ENCODE measurements around the gene LLGL2. TPM values are rescaled to one million over a fixed set of nuclear protein-coding genes. Genes with fewer than 3 reads are reported as not detected.
"Not testable (repeated sequence)": the region's sequence is repeated elsewhere in the genome, so short reads cannot be mapped to it uniquely, and the experiment has no call there.

The LLGL2 gene
- total RNA-seq, 1 donor from 2014 or later, result 0.82 TPM

DNA sequence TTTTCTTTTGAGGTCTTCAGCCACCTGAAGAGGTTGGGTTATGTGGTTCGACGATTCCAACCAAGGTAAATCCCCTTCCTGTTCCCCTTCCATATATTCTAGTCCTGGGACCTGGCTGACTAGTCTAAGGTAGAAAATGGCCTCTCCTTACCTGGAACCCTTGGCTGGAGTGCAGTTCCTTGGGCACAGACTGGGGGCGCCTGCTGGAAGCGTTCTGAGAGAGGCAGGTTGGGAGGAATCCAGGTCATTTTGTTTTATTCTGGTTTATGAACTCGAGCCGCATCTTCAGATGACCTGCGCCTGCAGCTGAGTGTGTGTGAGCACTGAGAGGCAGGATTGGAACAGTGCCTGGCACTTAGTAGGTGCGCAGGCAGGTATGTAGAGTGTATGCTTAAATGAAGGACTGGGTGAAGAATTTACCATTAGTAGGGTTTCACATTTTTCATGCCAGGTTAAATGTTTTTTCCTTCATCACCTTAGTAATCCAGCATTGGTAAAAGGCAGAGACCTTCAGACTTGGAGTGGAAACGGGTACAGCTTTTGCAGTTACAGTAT, 6.4 kb upstream of the LLGL2 start:
- no peak for DNase-seq (ENCODE audit: low spot score in 2 of 2)

DNA sequence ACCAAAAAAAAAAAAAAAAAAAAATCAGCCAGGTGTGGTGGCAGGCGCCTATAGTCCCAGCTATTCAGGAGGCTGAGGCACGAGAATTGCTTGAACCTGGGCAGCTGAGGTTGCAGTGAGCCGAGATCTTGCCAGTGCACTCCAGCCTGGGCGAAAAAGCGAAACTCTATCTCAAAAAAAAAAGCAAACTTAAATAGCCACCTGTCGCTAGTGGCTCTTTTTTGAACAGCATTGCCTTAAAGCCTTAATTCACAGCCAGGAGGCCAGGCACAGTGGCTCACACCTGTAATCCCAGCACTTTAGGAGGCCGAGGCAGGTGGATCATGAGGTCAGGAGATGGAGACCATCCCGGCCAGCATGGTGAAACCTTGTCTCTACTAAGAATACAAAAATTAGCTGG, 5.1 kb upstream of the LLGL2 start:
- DNase-seq (ENCODE audit: low spot score in 2 of 2); FAIRE-seq: not testable (repeated sequence)

More for the DNA sequence above, 6.4 kb upstream of the LLGL2 start:
- FAIRE-seq, result no peak

DNA sequence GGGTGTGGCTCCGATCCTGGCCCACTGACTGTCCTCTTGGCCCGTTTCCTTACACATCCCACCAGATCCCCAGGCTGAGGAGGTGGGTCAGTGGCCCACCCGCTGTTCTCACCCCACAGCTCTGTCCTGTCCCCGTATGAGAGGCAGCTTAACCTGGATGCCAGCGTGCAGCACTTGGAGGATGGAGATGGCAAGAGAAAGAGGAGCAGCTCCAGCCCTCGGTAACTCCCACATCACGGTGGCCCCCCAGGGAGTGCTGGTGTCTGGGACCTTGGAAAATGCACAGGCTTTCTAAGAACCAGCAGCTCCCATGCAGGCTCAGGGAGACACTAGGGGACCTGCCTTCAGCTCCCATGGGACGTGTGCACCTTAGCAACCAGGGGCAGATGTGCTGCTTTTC, 4.2 kb upstream of the LLGL2 start:
- FAIRE-seq (no peak), DNase-seq (ENCODE audit: low spot score in 2 of 2) (no peak)

DNA sequence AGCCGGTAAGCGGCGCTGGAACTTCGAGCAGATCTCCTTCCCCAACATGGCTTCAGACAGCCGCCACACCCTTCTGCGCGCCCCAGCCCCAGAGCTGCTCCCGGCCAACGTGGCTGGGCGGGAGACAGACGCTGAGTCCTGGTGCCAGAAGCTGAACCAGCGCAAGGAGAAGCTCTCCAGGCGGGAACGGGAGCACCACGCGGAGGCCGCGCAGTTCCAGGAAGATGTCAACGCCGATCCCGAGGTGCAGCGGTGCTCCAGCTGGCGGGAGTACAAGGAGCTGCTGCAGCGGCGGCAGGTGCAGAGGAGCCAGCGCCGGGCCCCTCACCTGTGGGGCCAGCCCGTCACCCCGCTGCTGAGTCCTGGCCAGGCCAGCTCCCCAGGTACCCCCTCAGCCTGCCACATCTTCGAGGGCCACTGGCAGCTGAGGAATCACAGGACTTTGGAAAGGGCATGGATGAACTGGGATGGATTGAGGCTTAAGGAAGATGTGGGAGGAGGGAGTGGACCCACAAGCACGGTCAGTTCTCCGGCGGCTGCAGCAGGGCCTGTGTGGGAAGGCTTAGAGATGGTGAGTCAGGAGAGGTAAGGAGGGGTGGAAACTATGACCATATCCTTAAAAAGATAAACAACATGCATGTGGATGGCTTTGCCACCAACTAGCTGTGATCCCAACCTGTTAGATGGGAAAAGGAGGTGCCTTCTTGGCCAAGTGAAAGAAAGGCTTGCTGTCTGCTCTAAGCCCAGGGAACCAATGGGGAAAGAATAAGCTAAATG, 3.4 kb upstream of the LLGL2 start:
- no peak for FAIRE-seq
- no peak for DNase-seq (ENCODE audit: low spot score in 2 of 2)

DNA sequence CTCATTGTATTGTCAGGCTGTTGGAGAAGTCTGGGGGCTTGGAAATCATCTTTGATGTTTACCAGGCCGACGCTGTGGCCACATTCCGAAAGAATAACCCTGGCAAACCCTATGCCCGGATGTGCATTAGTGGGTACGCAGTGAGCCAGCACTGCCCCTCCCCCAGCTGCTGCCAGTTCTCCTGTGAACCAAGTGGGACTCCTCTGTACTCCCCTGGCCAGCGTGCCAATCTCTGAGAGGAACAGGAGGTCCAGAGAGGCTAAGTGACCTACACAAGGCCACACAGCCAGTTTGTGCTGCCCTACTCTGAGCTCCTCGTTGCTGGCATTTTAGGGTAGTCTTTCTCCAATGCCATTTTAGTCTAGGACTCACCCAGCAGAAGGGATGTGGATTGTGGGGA, 1.9 kb upstream of the LLGL2 start:
- FAIRE-seq, result no peak
- no peak for DNase-seq (ENCODE audit: low spot score in 2 of 2)

DNA sequence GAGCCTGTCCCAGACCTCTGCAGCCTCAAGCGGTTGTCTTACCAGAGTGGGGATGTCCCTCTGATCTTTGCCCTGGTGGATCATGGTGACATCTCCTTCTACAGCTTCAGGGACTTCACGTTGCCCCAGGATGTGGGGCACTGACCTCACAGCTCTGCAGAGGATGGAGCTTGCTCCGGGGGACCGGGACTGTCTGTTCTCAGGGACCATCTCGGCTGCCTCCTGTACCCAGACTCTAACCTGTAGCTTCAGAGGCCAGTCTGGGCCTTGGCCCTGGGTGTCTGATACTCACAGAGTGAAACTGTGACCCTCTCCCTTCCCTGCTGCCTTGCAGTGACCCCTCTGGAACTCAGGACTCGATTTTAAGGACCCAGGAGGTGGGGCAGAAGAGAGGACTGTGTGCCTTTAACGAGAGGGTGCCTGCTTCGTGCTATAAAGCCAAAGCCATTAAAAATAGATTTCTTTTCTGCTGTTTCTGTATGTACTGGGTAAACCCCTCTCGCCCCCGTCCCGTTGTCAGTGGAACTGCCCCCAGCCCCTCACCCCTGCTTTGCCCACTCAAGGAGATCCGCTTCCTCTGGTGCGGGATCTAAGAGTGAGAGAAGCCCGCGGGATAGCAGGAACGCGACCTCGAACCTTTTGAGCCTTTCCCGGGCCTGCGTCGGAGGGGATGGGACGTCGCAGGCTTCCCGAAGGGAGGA, 1.1 kb upstream of the LLGL2 start:
- DNase-seq (ENCODE audit: low spot score in 2 of 2), result no peak
- FAIRE-seq, result no peak

DNA sequence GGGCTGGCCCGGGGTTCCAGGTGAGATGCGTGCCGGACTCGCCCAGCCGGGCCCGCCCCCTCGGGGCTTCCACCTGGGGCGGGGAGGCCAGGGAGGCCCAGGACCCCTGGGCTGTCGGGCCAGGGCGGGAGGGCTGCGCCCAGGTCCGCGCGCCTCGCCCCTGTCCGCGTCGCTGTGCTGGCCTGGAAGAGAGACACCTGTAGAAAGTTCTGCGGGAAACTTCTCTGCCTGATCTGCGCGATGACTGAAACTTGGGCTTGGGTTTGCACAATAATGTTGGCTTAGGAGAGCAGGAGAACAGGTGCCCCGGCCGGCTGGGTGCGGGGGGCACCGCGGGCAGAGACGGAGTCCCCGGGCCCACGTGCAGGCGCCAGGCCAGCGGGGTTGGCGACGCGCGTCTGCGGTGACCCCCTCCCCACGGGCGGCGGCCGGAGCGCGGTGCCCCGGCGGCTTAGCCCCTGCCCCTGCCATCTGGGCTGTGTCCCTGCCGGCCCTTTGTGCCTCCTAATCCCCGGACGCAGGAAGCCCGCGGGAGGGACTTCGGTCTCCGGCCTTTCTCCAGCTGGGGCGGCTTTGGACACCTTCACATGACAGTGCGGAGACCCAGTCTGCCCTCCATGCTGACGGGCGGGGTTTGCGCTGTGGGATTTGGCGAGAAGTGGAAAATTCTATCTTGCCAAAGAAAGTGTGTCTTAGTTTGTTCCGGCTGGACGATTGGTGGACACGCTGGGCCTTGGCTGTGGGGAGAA, 483 bp downstream of the LLGL2 start:
- no peak for FAIRE-seq
- DNase-seq (ENCODE audit: low spot score in 2 of 2), result no peak

DNA sequence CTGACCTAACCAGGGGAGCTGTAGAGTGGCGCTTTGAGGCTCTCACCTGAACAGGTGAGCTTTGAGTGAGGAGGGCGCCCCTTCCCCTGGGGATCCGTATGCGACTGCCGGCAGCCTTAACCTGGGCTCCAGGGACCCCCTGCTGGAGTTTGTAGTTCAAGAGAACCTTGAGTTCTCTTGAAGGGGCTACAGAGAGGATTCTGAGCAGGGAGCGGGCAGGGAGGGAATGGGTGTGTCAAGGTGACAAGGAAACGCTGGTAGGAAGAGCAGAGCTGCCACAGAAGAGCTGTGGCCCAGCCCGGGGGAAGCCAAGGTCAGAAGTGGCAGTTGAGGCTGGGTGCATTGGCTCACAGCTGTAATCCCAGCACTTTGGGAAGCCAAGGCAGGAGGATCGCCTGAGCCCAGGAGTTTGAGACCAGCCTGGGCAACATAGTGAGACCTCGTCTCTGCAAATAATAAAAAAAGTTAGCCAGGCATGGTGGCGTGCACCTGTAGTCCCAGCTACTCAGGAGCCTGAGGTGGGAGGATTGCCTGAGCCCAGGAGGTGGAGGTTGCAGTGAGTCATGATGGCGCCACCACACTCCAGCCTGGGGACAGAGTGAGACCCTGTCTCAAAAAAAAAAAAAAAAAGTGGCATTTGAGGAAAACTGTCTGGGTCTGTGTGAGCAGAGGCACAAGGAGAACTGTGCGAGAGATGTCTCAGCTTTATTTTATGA, 1.2 kb downstream of the LLGL2 start:
- DNase-seq (ENCODE audit: low spot score in 2 of 2) (no peak), FAIRE-seq (no peak)

DNA sequence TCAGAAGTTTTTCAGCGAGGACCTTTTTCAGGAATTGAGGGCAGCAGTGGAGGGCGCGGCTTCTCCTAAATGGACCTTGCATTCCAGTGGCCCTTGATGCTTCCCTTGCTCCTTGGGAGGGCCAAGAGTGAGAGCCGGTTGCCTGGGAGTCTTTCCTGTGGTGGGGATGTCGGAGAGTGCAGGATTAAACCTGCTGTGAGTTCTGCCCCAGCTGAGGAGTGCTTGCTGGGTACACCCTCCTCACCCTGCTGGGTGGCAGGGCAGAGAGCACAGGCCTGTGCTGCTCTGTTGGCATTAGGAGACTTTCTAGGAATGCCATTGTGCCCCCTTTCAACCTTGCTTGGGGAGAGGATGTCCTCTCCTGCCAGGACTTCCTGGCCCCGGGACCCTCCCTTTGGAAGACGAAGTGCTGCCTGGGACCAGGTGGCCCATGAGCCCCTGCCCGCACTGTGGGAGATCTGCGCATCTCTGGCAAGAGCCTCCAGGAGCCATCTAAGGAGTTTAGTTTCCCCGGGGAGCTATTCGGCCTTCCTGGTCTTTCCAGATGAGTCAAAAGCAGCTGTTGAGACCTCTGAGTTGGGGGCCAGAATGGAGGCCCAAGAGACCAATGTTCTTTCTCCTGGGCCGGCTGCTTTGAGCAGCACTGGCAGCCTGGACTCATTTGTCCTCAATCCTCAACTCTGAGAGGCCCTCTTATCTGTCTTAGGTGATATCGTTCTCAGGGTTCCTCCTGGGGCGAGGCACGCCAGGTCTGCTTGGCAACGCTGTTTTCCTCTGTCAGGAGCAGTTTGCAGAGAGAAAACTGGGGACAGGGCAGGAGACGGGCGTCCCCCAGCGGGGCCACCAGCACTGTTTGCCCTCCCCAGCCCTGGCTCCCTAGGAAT, 5.6 kb downstream of the LLGL2 start:
- DNase-seq (ENCODE audit: low spot score in 2 of 2) (no peak), FAIRE-seq (no peak)

DNA sequence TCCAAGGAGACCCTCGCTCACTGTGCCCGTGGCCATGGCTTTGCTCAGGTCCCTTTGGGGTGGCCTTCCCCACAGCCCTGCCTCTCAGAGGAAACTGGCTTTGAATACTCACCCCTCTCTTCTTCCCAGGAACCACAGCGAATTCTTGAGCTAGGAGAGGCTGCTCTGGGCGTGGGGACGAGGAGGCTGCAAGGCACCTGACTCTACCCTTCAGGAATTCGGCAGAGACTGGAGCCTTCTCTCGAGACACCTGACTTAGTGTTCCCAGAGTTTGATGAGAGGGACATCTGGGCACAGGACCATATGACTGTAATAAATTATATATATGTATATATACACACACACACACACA, 6.2 kb downstream of the LLGL2 start:
- FAIRE-seq, result no peak
- no peak for DNase-seq (ENCODE audit: low spot score in 2 of 2)

DNA sequence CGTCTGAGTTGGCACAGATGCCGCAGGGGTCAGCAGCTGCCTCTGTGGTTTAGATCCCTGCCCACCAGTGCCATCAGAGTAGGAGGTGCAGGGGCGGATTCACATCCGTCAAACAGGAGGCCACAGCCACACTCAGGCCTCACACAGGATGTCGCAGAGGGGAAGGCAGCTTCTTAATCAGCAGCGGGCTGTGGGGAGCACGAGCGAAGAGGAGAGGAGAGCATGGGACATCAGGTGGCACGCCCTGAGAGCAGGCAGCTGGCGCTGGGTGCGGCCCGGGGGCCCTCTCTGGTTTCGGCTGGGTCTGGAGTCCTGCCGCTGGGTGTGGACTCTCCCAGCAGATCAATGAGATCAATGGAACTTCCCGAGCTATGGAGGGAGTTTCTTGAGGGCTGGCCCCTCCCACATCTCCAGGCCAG, 9.6 kb downstream of the LLGL2 start:
- DNase-seq (ENCODE audit: low spot score in 2 of 2), result no peak
- FAIRE-seq, result no peak

DNA sequence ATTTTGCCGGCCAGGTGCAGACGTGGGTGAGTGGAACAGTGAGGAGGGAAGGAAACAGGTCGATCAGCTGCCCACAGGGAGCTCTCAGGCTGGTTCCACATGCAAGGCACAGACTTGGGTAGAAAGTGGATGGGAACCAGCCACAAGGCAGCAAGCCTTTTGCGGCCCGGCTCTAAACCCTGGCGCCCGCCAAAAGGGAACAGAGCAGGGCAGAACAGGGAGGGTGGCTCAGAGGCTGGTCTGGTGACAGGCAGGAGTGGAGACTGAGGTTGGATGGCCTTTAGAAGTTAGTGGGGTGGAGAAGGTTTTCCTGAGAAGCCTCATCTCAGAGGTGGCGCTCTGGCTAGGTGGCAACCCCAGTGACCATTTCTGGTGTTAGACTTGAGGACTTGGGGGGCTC, 10.4 kb downstream of the LLGL2 start:
- no peak for FAIRE-seq
- no peak for DNase-seq (ENCODE audit: low spot score in 2 of 2)

DNA sequence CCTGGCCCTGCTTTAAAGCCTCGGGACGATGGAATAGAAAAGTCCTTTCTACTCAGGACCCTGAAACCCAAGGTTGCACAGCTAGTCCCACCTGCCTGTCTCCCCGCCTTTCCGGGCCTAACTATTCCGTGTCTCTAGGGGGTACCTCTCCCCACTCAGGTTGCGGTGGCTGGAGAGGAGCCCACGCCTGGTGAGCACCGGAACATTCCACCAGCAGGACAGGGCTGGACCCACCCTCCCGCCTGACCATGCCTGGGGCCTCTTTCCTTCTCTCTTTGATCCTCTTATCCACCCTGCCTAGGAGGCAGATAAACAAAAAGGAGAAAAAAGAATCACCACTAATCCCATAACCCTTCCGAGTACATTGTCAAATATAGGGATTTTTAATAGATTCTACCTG, 10.9 kb downstream of the LLGL2 start:
- DNase-seq (ENCODE audit: low spot score in 2 of 2) (no peak), FAIRE-seq (no peak)

DNA sequence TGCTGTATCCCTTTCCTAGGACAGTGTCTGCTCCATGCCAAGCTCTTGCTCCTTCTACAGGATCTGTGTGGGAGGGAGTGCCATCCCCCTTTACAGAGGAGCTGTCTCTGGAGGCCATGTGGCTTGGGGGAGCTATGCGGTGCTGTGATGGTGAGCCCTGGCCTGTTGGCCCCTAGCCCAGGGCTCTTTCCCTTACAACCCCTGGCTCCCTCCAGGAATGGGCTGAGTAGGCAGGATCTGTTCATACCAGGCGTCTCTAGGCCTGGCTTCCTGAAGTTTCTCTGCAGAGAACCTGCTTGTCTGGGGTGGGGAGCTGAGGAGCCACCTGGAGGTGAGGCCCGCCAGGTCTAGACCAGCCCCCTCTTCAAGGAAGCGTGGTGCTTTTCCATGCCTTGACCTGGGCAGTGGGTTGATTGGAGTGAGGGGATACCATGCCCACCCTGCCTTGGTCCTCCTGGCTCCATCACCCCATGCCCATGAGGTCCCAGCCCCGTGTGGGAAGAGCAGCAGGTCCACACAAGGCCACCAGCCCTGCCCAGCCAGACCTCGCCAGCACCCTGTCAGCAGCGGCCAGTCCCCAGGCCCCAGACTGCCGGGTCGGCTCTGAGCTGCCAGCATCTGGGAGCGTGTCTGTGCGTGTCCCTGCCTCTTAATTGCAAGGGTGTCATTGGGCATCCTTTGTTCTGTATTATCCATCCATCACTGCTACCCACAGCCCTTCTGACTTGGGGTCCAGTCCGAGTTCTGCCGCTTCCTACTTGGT, 14.7 kb downstream of the LLGL2 start:
- no peak for DNase-seq (ENCODE audit: low spot score in 2 of 2)
- no peak for FAIRE-seq

DNA sequence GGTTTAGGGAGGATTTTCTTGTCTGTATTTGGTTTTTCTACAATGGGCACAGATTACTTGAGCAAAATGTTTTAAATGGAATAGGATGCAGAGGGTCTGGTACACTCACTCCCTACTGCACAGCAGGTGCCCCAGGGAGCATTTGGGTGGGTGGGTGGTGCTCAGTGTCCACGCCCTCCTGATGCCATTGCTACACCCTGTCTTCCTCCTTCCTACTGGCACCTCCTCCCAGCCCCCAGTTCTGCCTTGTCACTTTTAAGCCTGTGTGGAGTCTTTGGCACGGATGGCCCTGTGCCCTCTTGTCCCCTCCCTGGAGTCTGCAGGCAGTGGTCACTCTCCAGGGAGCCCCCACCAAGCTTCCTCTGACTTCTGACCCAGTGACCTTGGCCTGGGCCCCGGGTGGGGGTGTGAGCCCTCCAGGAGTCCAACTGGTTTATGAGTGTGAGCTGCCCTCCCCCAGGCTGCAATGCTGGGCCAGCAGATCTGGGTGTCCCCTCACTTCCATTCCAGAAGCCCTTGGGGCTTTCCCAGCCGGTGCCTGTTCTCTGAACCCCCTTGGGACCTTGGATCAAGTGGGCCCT, 15.5 kb downstream of the LLGL2 start:
- no peak for FAIRE-seq
- no peak for DNase-seq (ENCODE audit: low spot score in 2 of 2)

DNA sequence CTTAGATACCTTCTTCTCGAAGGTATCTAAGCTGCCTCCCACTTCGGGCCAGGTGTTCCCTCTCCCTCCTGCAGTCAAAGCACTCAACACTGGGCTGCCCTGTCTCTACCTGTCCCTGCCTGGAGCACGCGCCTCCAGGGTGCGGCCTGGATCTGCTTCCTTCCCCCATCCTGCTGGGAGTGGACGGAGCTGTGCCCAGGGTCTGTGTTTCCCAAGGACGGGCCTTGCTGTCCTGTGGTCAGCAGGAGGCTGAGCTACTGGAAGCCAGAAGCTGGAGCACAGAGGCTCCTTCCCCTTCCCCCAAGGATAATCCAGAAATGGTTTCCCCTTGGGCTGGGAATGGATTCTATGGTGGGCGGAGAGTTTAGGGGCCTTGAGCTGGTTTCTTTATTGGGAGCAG, 16.7 kb downstream of the LLGL2 start:
- DNase-seq (ENCODE audit: low spot score in 2 of 2) (no peak), FAIRE-seq (no peak)

DNA sequence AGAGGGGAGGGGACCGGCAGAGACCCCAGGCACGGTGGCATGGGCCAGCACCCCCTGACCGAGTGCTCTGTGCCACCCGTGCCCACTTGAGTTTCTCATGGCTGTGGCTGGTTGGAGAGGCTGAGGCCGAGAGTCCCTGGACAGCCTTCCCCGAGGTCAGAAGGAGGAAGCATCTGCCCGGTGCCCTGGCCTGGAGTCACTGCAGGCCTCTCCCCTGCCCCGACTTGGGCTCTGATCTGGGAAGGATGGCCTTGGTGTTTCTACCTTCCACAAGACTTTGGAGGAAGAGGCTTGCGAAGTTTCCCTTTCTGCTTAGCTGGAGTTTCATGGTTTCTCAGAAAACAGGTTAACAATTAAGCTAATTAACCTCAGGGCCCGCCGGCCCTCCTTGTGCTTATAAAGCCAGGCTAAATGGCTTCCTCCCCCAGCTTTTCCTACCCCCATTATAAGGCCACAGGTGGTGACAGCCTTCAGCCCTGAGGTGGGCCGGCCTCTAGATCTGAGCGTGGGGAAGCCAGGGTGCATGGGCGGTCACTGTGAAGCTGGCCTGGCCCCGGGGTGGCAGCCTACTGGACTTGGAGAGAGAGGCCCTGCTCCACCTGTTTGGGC, 17.3 kb downstream of the LLGL2 start:
- DNase-seq (ENCODE audit: low spot score in 2 of 2) (no peak), FAIRE-seq (no peak)

DNA sequence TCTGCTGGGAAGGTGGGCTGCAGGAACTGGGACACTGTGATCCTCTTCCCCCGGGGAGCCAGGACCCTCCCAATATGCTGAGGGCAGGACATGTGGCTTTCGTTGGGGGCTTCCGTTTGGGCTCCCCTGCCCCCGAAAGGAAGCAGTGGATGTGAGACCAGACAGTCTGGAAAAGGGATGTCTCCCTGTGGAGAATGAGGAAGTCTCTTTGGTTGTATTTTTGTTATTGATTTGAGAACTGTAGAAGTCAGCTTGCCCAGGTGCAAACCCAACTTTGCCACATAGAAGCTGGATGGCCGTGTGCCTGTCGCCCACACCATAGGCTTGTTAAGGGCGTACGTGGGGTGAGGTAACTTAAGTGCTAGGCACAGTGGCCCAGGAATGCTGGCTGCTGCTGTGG, 18.8 kb downstream of the LLGL2 start:
- no peak for DNase-seq (ENCODE audit: low spot score in 2 of 2)
- FAIRE-seq, result no peak
